K562 (cell line): ENCODE results near the gene CTDSPL2. TPM values are rescaled to one million over a fixed set of nuclear protein-coding genes. Genes with fewer than 3 reads are reported as not detected.

ENCODE experiments used
- ATAC-seq: fragments of 200-7000 bp; cut with Tn5 transposase; 3 replicates; pipeline ENCODE4 v1.9.1; 2020; ENCODE audit warnings: moderate library complexity
- BruUV-seq: library from RNA; stranded (reverse); fragments of 400-500 nt; replicated peaks from 2 replicates; lab custom pipeline; 2021; lab: Mats Ljungman, UMichigan
- CTCF ChIA-PET: fragments of 300-600 bp; formaldehyde crosslinking; extraction: SDS; loops from one replicate; lab custom pipeline; 2021; ENCODE audit warnings: low intra/inter-chr PET ratio; lab: Yijun Ruan, JAX
- POLR2A ChIA-PET: fragments of 300-600, 350-650 bp; sonication (Branson Sonifier 250); formaldehyde crosslinking; extraction: SDS; loops from one replicate; lab custom pipeline; 2021; ENCODE audit warnings: antibody characterized with exemption, inconsistent platforms; lab: Yijun Ruan, JAX
- DNase-seq, 4 experiments: peaks; one replicate each; pipeline versions ENCODE4 v3.0.0 to v3.0.0-alpha.2; 2011 to 2018; ENCODE audit warnings: low spot score in 3 of 4, mixed read lengths in 3 of 4; ENCODE audit errors: extremely low read depth in 1 of 4
- FAIRE-seq: peaks from 2 replicates; lab custom pipeline; 2011; peaks lifted over from hg19 to GRCh38; lab: Jason Lieb, UNC
- H2AFZ ChIP-seq: 2 replicates; pipeline ENCODE4 v1.6.0; 2011; ENCODE audit warnings: low read depth, low read length, control low read depth, inconsistent platforms
- H3K27ac ChIP-seq: fragments of 200-600 bp; 3 replicates; pipeline ENCODE4 v1.8.0; 2011; ENCODE audit warnings: low read depth, mild to moderate bottlenecking, control low read depth, inconsistent platforms, low read length, moderate library complexity, mixed read lengths; ENCODE audit errors: extremely low read depth
- H3K27me3 ChIP-seq, 2 experiments: fragments of 300-600 bp in 1 of 2; 2 replicates in 1 of 2; 3 replicates in 1 of 2; pipeline versions ENCODE4 v1.6.0 to v1.8.0; 2011; ENCODE audit warnings: inconsistent platforms in 2 of 2, low read length in 2 of 2, mild to moderate bottlenecking in 1 of 2, mixed read lengths in 1 of 2, moderate library complexity in 1 of 2; ENCODE audit not compliant: control insufficient read depth in 2 of 2, insufficient read depth in 2 of 2
- H3K36me3 ChIP-seq: fragments of 300-600 bp; 3 replicates; pipeline ENCODE4 v1.8.0; 2011; ENCODE audit warnings: mild to moderate bottlenecking, low read length, inconsistent platforms; ENCODE audit not compliant: control insufficient read depth, insufficient read depth
- H3K4me1 ChIP-seq, 2 experiments: fragments of 200-600 bp in 1 of 2; replicated peaks in 1 of 2; 2 replicates in 1 of 2; 3 replicates in 1 of 2; pipeline versions ENCODE4 v1.5.1 to v1.8.0; 2011; ENCODE audit warnings: inconsistent platforms in 2 of 2, low read length in 2 of 2, mild to moderate bottlenecking in 1 of 2, mixed read lengths in 1 of 2, moderate library complexity in 1 of 2; ENCODE audit not compliant: control insufficient read depth in 2 of 2, insufficient read depth in 2 of 2
- H3K4me2 ChIP-seq: 2 replicates; pipeline ENCODE4 v1.6.1; 2011; ENCODE audit warnings: low read length, control low read depth, inconsistent platforms, mixed read lengths; ENCODE audit not compliant: insufficient read depth
- H3K4me3 ChIP-seq: fragments of 200-600 bp; sonication (generic), shearing (Covaris generic); 2 replicates; pipeline ENCODE4 v1.5.1; 2016; ENCODE audit warnings: control low read depth, inconsistent platforms
- H3K79me2 ChIP-seq: fragments of 200-600 bp; 3 replicates; pipeline ENCODE4 v1.8.0; 2011; ENCODE audit warnings: low read length, inconsistent platforms; ENCODE audit not compliant: control insufficient read depth, insufficient read depth
- H3K9ac ChIP-seq, 2 experiments: 2 replicates each; pipeline versions ENCODE4 v1.6.0 to v1.6.1; 2011; ENCODE audit warnings: low read depth in 2 of 2, low read length in 2 of 2, control low read depth in 1 of 2, inconsistent platforms in 1 of 2, mild to moderate bottlenecking in 1 of 2, mixed read lengths in 1 of 2; ENCODE audit not compliant: insufficient read depth in 1 of 2
- H3K9me1 ChIP-seq: one replicate; pipeline ENCODE4 v1.6.0; 2011; ENCODE audit warnings: inconsistent platforms, mild to moderate bottlenecking, low read length, moderate library complexity; ENCODE audit not compliant: control insufficient read depth, insufficient read depth
- H3K9me3 ChIP-seq: replicated peaks from 2 replicates; pipeline ENCODE4 v1.5.1; 2011; ENCODE audit warnings: low read depth, low read length, inconsistent platforms; ENCODE audit not compliant: control insufficient read depth, insufficient read depth
- H4K20me1 ChIP-seq: replicated peaks from 2 replicates; pipeline ENCODE4 v1.6.1; 2011; ENCODE audit warnings: low read length, inconsistent platforms, mixed read lengths; ENCODE audit not compliant: control insufficient read depth, insufficient read depth
- BHLHE40 ChIP-seq: IDR thresholded peaks from 2 replicates; pipeline ENCODE4 v1.6.1; 2011; ENCODE audit warnings: low read length, improper control_type of control experiment
- CBX8 ChIP-seq: fragments of 200-600 bp; sonication (generic); IDR thresholded peaks from 2 replicates; pipeline ENCODE4 v1.6.1; 2012; ENCODE audit warnings: borderline replicate concordance, mixed run types, low read depth, mild to moderate bottlenecking, moderate library complexity, mixed read lengths, low read length, control low read depth, inconsistent platforms; ENCODE audit not compliant: poor library complexity, severe bottlenecking; ENCODE audit errors: extremely low read depth
- DNMT1 ChIP-seq: fragments of 450-650 bp; IDR thresholded peaks from 2 replicates; pipeline ENCODE4 v1.6.1; 2016; ENCODE audit warnings: antibody characterized with exemption, mild to moderate bottlenecking
- HNRNPK ChIP-seq: fragments of 200-400 bp; formaldehyde crosslinking; IDR thresholded peaks from one replicate; pipeline ENCODE4 v1.6.1; 2018; ENCODE audit warnings: mild to moderate bottlenecking, low read depth, low read length; ENCODE audit not compliant: poor library complexity, severe bottlenecking
- NFXL1 ChIP-seq: fragments of 450-650 bp; formaldehyde crosslinking; IDR thresholded peaks from 2 replicates; pipeline ENCODE4 v1.4.0; 2021; ENCODE audit warnings: mild to moderate bottlenecking
- POLR2AphosphoS2 ChIP-seq: IDR thresholded peaks from 2 replicates; pipeline ENCODE4 v1.6.1; 2012; ENCODE audit warnings: low read length, improper control_type of control experiment
- PTBP1 ChIP-seq: fragments of 200-400 bp; formaldehyde crosslinking; IDR thresholded peaks from 2 replicates; pipeline ENCODE4 v1.6.1; 2017; ENCODE audit warnings: low read depth, low read length
- SIRT6 ChIP-seq: IDR thresholded peaks from one replicate; pipeline ENCODE4 v1.6.1; 2012; ENCODE audit warnings: low read depth, mild to moderate bottlenecking, control low read depth, inconsistent platforms, low read length, moderate library complexity
- SP2 ChIP-seq: IDR thresholded peaks from 2 replicates; pipeline ENCODE4 v1.6.1; 2011; ENCODE audit warnings: mild to moderate bottlenecking, low read depth, low read length, moderate library complexity; ENCODE audit not compliant: poor library complexity, severe bottlenecking; ENCODE audit errors: extremely low read depth
- U2AF2 ChIP-seq: fragments of 200-400 bp; formaldehyde crosslinking; optimal IDR thresholded peaks from 2 replicates; pipeline ENCODE3; 2017; ENCODE audit warnings: low read depth, mild to moderate bottlenecking, low read length
- XRCC5 ChIP-seq: fragments of 200-400 bp; formaldehyde crosslinking; IDR thresholded peaks from 2 replicates; pipeline ENCODE4 v1.6.1; 2017; ENCODE audit warnings: low read depth, mild to moderate bottlenecking, low read length
- ZNF695 ChIP-seq: fragments of 450-650 bp; formaldehyde crosslinking; IDR thresholded peaks from 2 replicates; pipeline ENCODE4 v1.4.0; 2020; ENCODE audit warnings: mild to moderate bottlenecking, moderate library complexity
- WGBS: fragments of 100-300 bp; shearing (Covaris generic); methylation state at CpG from one replicate; pipeline ENCODE4 v1.1.6; 2016; ENCODE audit warnings: low coverage, mixed read lengths; ENCODE audit not compliant: insufficient coverage; ENCODE audit errors: missing lambda C conversion rate; 5-methylcytosine and 5-hydroxymethylcytosine counted together
- in situ Hi-C: fragments of 300-500 bp; cut with MboI; formaldehyde crosslinking; loops from 4 replicates; pipeline ENCODE4 v1.15.0; 2018; ENCODE audit warnings: inconsistent platforms, mixed read lengths
- intact Hi-C: fragments of 100-400 bp; cut with micrococcal nuclease; formaldehyde crosslinking; loops from 2 replicates; pipeline ENCODE4 v1.14.2; 2022
- polyA plus RNA-seq, 8 experiments: library from polyadenylated mRNA; depleted of rRNA in 4 of 8; stranded (reverse) in 5 of 8; unstranded in 3 of 8; fragments of >200 nt; fragmentation: Nextera tagmentation in 2 of 8; fragmentation: Illumina TruSeq in 1 of 8; extraction: Ambion mirVana in 2 of 8; extraction: Trizol in 1 of 8; gene quantifications; 2 replicates each; pipeline versions ENCODE4 v1.2.1 to v1.2.3, GENCODE V29; 2011 to 2014; ENCODE audit warnings: inconsistent platforms in 1 of 8, missing spikeins in 1 of 8
- total RNA-seq, 7 experiments: library from RNA; depleted of rRNA in 6 of 7; stranded (reverse); fragments of >200 nt in 6 of 7; fragmentation: Illumina TruSeq in 2 of 7; extraction: Trizol in 2 of 7; gene quantifications; 2 replicates each; pipeline versions ENCODE4 v1.2.1 to v1.2.3, GENCODE V29; 2011 to 2021; ENCODE audit warnings: low replicate concordance in 1 of 7
- TF ChIP-seq, protein P1 (sequence below), 3 experiments: fragments of 200-800 bp in 1 of 3; sonication (Bioruptor generic) in 1 of 3; sonication (generic) in 1 of 3; formaldehyde crosslinking in 1 of 3; IDR thresholded peaks; 2 replicates each; pipeline versions ENCODE4 v1.6.1 to v1.8.0; 2016 to 2022; ENCODE audit warnings: mild to moderate bottlenecking in 2 of 3, missing compliant biosample characterization in 2 of 3, missing genetic modification characterization in 2 of 3, missing genetic modification reagents in 1 of 3
- TF ChIP-seq, protein P2 (sequence below): fragments of 250-450 bp; sonication (Bioruptor Pico); IDR thresholded peaks from 2 replicates; pipeline ENCODE4 v1.8.0; 2022; ENCODE audit warnings: inconsistent platforms
- TF ChIP-seq, protein P3 (sequence below): fragments of 450-650 bp; IDR thresholded peaks from 2 replicates; pipeline ENCODE4 v1.6.1; 2018; ENCODE audit not compliant: partially characterized antibody

CTDSPL2 gene
- total and polyA plus RNA-seq, 9 of the 15 experiments (the other 6 are each of a cell fraction or from before 2014, with no cell fraction given): 16.8 to 79.0 (median 53.1) TPM

DNA sequence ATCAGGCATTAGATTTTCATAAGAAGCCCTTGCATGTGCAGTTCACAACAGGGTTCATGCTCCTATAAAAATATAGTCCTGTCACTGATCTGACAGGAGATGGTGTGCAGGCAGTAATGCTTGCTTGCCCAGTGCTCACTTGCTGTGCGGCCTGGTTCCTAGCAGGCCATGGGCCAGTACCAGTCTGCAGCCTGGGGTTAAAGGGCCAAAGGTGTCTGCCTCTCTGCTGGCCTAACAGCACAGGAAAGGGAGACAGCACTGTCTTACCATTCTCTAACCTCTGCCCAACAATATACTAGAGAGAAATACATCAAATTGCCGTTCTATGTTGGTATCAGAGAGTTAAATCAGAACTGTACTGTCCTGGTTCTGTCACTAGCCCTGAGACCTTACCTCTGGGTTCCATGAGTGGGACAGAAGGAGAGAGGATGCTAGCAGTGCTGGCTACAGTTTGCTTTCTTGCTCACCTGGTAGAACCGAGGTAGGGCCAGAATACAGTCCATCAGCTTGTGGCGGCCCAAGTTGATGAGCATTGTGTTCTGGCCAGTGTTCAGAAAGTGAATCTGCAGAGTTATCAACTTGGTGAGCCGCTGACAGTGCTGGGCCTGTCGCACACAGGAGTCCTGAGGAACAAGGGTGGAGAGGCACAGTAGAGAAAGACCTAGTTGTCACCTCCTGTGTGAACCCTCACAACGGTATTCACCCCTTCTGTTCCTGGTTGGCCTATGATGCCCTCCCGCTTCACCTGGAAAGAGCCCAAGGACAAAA, 138.1 kb downstream of the CTDSPL2 start:
- ATAC-seq (peak; percentile 10), FAIRE-seq (no peak), DNase-seq (no peak)
- ChIA-PET POLR2A (no interaction called here), CTCF (no interaction called here)
- no TSS peak for BruUV-seq
- Histone ChIP-seq H3K36me3 (peaks cover 91% of the 10 kb centered on the region), H3K4me2 (no peak overlapping the region), H4K20me1 (no peaks in the 10 kb centered on the region), H3K9me1 (no peaks in the 10 kb centered on the region), H2AFZ (no peak overlapping the region), H3K79me2 (no peaks in the 10 kb centered on the region), H3K27me3 (no peaks in the 10 kb centered on the region), H3K4me1 (no peaks in the 10 kb centered on the region), H3K4me3 (no peak overlapping the region), H3K9me3 (no peaks in the 10 kb centered on the region; the same call in 1 of the 2 replicates), H3K9ac (no peak overlapping the region), H3K27ac (no peak overlapping the region; the same call in 2 of the 3 replicates)
- 92% methylated on average over 8 of the region's 8 CpGs for WGBS
- intact Hi-C loops (no loop called here), in situ Hi-C loops (no loop called here)
- TF ChIP-seq CBX8 (no peak), ZNF695 (CRISPR knock-in tag) (no peak), U2AF2 (no peak), POLR2AphosphoS2 (peak; percentile 81; the same call in 1 of the 2 replicates), XRCC5 (no peak), NFXL1 (CRISPR knock-in tag) (no peak), DNMT1 (no peak), SIRT6 (no peak), PTBP1 (no peak), SP2 (no peak), BHLHE40 (no peak), HNRNPK (no peak)
- TF ChIP-seq, protein P1, sequence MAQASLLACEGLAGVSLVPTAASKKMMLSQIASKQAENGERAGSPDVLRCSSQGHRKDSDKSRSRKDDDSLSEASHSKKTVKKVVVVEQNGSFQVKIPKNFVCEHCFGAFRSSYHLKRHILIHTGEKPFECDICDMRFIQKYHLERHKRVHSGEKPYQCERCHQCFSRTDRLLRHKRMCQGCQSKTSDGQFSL (CRISPR knock-in tag; IDR thresholded peaks at IDR 0.05): no peak
- TF ChIP-seq, protein P1 (tag; IDR thresholded peaks at IDR 0.05): no peak
- TF ChIP-seq, protein P2, sequence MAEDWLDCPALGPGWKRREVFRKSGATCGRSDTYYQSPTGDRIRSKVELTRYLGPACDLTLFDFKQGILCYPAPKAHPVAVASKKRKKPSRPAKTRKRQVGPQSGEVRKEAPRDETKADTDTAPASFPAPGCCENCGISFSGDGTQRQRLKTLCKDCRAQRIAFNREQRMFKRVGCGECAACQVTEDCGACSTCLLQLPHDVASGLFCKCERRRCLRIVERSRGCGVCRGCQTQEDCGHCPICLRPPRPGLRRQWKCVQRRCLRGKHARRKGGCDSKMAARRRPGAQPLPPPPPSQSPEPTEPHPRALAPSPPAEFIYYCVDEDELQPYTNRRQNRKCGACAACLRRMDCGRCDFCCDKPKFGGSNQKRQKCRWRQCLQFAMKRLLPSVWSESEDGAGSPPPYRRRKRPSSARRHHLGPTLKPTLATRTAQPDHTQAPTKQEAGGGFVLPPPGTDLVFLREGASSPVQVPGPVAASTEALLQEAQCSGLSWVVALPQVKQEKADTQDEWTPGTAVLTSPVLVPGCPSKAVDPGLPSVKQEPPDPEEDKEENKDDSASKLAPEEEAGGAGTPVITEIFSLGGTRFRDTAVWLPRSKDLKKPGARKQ (CRISPR knock-in tag): no peak
- TF ChIP-seq, protein P3, sequence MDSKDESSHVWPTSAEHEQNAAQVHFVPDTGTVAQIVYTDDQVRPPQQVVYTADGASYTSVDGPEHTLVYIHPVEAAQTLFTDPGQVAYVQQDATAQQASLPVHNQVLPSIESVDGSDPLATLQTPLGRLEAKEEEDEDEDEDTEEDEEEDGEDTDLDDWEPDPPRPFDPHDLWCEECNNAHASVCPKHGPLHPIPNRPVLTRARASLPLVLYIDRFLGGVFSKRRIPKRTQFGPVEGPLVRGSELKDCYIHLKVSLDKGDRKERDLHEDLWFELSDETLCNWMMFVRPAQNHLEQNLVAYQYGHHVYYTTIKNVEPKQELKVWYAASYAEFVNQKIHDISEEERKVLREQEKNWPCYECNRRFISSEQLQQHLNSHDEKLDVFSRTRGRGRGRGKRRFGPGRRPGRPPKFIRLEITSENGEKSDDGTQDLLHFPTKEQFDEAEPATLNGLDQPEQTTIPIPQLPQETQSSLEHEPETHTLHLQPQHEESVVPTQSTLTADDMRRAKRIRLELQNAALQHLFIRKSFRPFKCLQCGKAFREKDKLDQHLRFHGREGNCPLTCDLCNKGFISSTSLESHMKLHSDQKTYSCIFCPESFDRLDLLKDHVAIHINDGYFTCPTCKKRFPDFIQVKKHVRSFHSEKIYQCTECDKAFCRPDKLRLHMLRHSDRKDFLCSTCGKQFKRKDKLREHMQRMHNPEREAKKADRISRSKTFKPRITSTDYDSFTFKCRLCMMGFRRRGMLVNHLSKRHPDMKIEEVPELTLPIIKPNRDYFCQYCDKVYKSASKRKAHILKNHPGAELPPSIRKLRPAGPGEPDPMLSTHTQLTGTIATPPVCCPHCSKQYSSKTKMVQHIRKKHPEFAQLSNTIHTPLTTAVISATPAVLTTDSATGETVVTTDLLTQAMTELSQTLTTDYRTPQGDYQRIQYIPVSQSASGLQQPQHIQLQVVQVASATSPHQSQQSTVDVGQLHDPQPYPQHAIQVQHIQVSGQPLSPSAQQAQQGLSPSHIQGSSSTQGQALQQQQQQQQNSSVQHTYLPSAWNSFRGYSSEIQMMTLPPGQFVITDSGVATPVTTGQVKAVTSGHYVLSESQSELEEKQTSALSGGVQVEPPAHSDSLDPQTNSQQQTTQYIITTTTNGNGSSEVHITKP: no peak
